Neural cell (in vitro differentiated cells): Measurements from ENCODE around the gene CTBP2. TPM values are rescaled to one million over a fixed set of nuclear protein-coding genes. Genes with fewer than 3 reads are reported as not detected.

Source experiments
- H2AFZ ChIP-seq: fragments of 200-600, 300-800 bp; sonication (generic), shearing (Covaris generic); 2 replicates; pipeline ENCODE4 v1.6.0; 2014; ENCODE audit warnings: low read depth, mild to moderate bottlenecking, antibody characterized with exemption, low read length, moderate library complexity
- H3F3A ChIP-seq: fragments of 200-600 bp; shearing (Covaris generic); 2 replicates; pipeline ENCODE4 v1.6.1; 2016; ENCODE audit warnings: mild to moderate bottlenecking, moderate library complexity, mixed read lengths, antibody characterized with exemption, low read length; ENCODE audit not compliant: insufficient read depth, poor library complexity, severe bottlenecking
- H3K27ac ChIP-seq: fragments of 200-600, 300-800 bp; sonication (generic), shearing (Covaris generic); 2 replicates; pipeline ENCODE4 v1.5.1; 2014; ENCODE audit warnings: mild to moderate bottlenecking, low read length, moderate library complexity
- H3K27me3 ChIP-seq: fragments of 300-800, 200-600 bp; sonication (generic), shearing (Covaris generic); 2 replicates; pipeline ENCODE4 v1.6.0; 2014; ENCODE audit warnings: mild to moderate bottlenecking, low read depth, low read length, moderate library complexity; ENCODE audit not compliant: insufficient read depth
- H3K36me3 ChIP-seq: fragments of 300-800, 200-600 bp; sonication (generic), shearing (Covaris generic); 2 replicates; pipeline ENCODE4 v1.5.1; 2014; ENCODE audit warnings: mild to moderate bottlenecking, antibody characterized with exemption, low read length, moderate library complexity; ENCODE audit not compliant: insufficient read depth
- H3K4me2 ChIP-seq: fragments of 300-800, 200-600 bp; sonication (generic), shearing (Covaris generic); 2 replicates; pipeline ENCODE4 v1.6.0; 2014; ENCODE audit warnings: mild to moderate bottlenecking, low read length
- H3K4me3 ChIP-seq: fragments of 300-800, 200-600 bp; sonication (generic), shearing (Covaris generic); 2 replicates; pipeline ENCODE4 v1.5.1; 2014; ENCODE audit warnings: mild to moderate bottlenecking, low read length, moderate library complexity
- H3K79me2 ChIP-seq: fragments of 200-600 bp; shearing (Covaris generic); replicated peaks from 2 replicates; pipeline ENCODE4 v1.6.0; 2014; ENCODE audit warnings: mild to moderate bottlenecking, low read length, moderate library complexity; ENCODE audit not compliant: insufficient read depth
- H3K9ac ChIP-seq: fragments of 300-800, 200-600 bp; sonication (generic), shearing (Covaris generic); 2 replicates; pipeline ENCODE4 v1.6.1; 2016; ENCODE audit warnings: mild to moderate bottlenecking, low read length, mixed read lengths
- H3K9me2 ChIP-seq: fragments of 200-600 bp; shearing (Covaris generic); 2 replicates; pipeline ENCODE4 v1.6.1; 2016; ENCODE audit warnings: mild to moderate bottlenecking, low read length, mixed read lengths; ENCODE audit not compliant: insufficient read depth
- H3K9me3 ChIP-seq: fragments of 200-600, 300-800 bp; sonication (generic), shearing (Covaris generic); 2 replicates; pipeline ENCODE4 v1.6.1; 2016; ENCODE audit warnings: mild to moderate bottlenecking, mixed run types, low read length, moderate library complexity, mixed read lengths
- H4K20me1 ChIP-seq: fragments of 200-600 bp; shearing (Covaris generic); 2 replicates; pipeline ENCODE4 v1.6.1; 2016; ENCODE audit warnings: mild to moderate bottlenecking, mixed run types; ENCODE audit not compliant: insufficient read depth
- CTCF ChIP-seq: fragments of 450-650 bp; IDR thresholded peaks from 2 replicates; pipeline ENCODE4 v1.5.1; 2014; ENCODE audit warnings: antibody characterized with exemption, mild to moderate bottlenecking, moderate library complexity; ENCODE audit not compliant: poor library complexity, severe bottlenecking
- EP300 ChIP-seq: fragments of 450-650 bp; conservative IDR thresholded peaks from 2 replicates; pipeline ENCODE4 v1.6.1; 2014; ENCODE audit warnings: antibody characterized with exemption, mild to moderate bottlenecking, moderate library complexity; ENCODE audit not compliant: poor library complexity, severe bottlenecking
- EZH2 ChIP-seq: fragments of 200-600, 300-800 bp; shearing (Covaris generic), sonication (generic); IDR thresholded peaks from 2 replicates; pipeline ENCODE4 v1.6.1; 2014; ENCODE audit warnings: antibody characterized with exemption, low read length, borderline replicate concordance, mild to moderate bottlenecking; ENCODE audit not compliant: insufficient read depth, poor library complexity, severe bottlenecking
- RAD21 ChIP-seq: fragments of 450-650 bp; conservative IDR thresholded peaks from 2 replicates; pipeline ENCODE4 v1.6.1; 2014; ENCODE audit warnings: antibody characterized with exemption, mild to moderate bottlenecking, moderate library complexity
- REST ChIP-seq: IDR thresholded peaks from 2 replicates; pipeline ENCODE4 v1.6.1; 2012; ENCODE audit warnings: borderline replicate concordance
- TAF1 ChIP-seq: IDR thresholded peaks from 2 replicates; pipeline ENCODE4 v1.6.1; 2012; ENCODE audit warnings: low read depth
- polyA plus RNA-seq: library from polyadenylated mRNA; depleted of rRNA; stranded (reverse); fragments of >200 nt; gene quantifications from 2 replicates; pipeline ENCODE4 v1.2.3, GENCODE V29; 2014

The CTBP2 gene
- polyA plus RNA-seq, 1 donor from 2014 or later: 59.5 TPM

DNA sequence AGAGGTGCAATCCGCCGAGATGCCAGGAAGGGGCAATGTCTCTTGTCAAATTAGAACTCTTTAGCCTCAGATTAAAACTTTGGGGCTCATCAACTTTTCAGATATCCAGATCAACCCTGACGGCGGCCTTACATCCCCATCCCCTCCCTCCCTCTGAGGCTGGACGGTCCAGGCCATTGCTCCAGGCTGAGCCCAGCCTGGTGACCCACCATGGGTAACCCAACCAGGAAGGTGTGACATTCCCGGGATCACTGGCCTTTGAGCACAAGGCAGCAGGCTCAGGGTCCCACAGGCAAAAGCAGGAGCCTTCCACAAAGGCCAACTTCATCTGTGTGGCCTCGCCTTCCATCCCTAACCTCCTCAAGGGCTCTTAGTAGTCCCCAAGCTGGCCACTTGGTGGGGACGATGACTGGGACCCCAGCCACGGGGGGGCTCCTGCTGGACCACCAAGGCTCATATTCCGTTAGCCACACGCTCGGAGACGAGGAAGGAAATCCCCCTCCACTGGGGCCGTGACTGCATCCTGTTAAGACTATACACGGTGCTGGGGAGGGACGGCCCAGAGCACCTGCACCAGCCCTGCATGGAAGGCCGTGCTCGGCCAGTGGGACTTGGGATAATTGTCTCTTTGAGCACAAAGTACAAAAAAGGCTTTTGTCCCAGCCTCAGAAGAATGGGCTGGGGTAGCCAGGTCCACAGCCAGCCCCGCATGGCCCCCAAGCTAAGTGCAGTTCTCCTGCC is 155.6 kb downstream of the CTBP2 start:
- peaks cover 17% of the 10 kb centered on the region for H3K79me2 ChIP-seq
- no peaks in the 10 kb centered on the region for H3K36me3 ChIP-seq
- no peak for TF ChIP-seq EZH2
- TF ChIP-seq CTCF: no peak
- TF ChIP-seq REST: no peak
- no peak for TF ChIP-seq EP300
- H3K27ac ChIP-seq: peak overlapping the region; percentile 56
- H3K9me3 ChIP-seq: no peaks in the 10 kb centered on the region
- no peaks in the 10 kb centered on the region for H3F3A ChIP-seq
- no peak overlapping the region for H2AFZ ChIP-seq
- no peaks in the 10 kb centered on the region for H3K27me3 ChIP-seq
- H3K4me3 ChIP-seq: no peak overlapping the region
- no peak overlapping the region for H3K4me2 ChIP-seq
- no peaks in the 10 kb centered on the region for H3K9me2 ChIP-seq
- H3K9ac ChIP-seq: no peak overlapping the region
- H4K20me1 ChIP-seq: no peaks in the 10 kb centered on the region

GRCh38 chr10:125003901-125004467 is 156.4 kb downstream of the CTBP2 start:
- H3K4me2 ChIP-seq: no peak overlapping the region
- H3F3A ChIP-seq: no peaks in the 10 kb centered on the region
- no peak overlapping the region for H3K27ac ChIP-seq
- H3K9ac ChIP-seq: no peak overlapping the region
- H2AFZ ChIP-seq: no peak overlapping the region
- no peak overlapping the region for H3K4me3 ChIP-seq
- peaks cover 17% of the 10 kb centered on the region for H3K79me2 ChIP-seq
- no peaks in the 10 kb centered on the region for H3K9me3 ChIP-seq
- no peaks in the 10 kb centered on the region for H3K36me3 ChIP-seq
- H3K9me2 ChIP-seq: no peaks in the 10 kb centered on the region
- no peaks in the 10 kb centered on the region for H4K20me1 ChIP-seq
- H3K27me3 ChIP-seq: no peaks in the 10 kb centered on the region
- TF ChIP-seq RAD21 (no peak), TAF1 (no peak), CTCF (no peak), REST (no peak)
